Trophoblast cell (in vitro differentiated cells and primary cell): ENCODE results near the gene DLL3.

ENCODE experiments used
- DNase-seq, 2 donors: peaks; one replicate each; pipeline ENCODE4 v3.0.0-alpha.2; 2016
- H2AFZ ChIP-seq: 2 replicates; pipeline ENCODE4 v1.6.1; 2013; ENCODE audit warnings: low read length, moderate library complexity, mild to moderate bottlenecking; ENCODE audit not compliant: insufficient read depth, poor library complexity
- H2AK5ac ChIP-seq: 2 replicates; pipeline ENCODE4 v1.6.1; 2013; ENCODE audit warnings: mild to moderate bottlenecking, low read length
- H2BK120ac ChIP-seq: 2 replicates; pipeline ENCODE4 v1.6.1; 2013; ENCODE audit warnings: low read length, mild to moderate bottlenecking, moderate library complexity; ENCODE audit not compliant: insufficient read depth, poor library complexity
- H2BK12ac ChIP-seq: 2 replicates; pipeline ENCODE4 v1.6.1; 2013; ENCODE audit warnings: mild to moderate bottlenecking, low read length, moderate library complexity
- H2BK5ac ChIP-seq: 2 replicates; pipeline ENCODE4 v1.6.1; 2013; ENCODE audit warnings: low read length, low read depth, moderate library complexity, mild to moderate bottlenecking; ENCODE audit not compliant: poor library complexity
- H3K14ac ChIP-seq: 2 replicates; pipeline ENCODE4 v1.6.1; 2013; ENCODE audit warnings: mild to moderate bottlenecking, low read length
- H3K18ac ChIP-seq: 2 replicates; pipeline ENCODE4 v1.6.1; 2013; ENCODE audit warnings: mild to moderate bottlenecking, low read length
- H3K23ac ChIP-seq: 2 replicates; pipeline ENCODE4 v1.6.1; 2013; ENCODE audit warnings: low read length
- H3K27ac ChIP-seq: 2 replicates; pipeline ENCODE4 v1.5.1; 2013; ENCODE audit warnings: low read depth, mild to moderate bottlenecking, inconsistent platforms, low read length, moderate library complexity
- H3K27me3 ChIP-seq: 2 replicates; pipeline ENCODE4 v1.6.1; 2013; ENCODE audit warnings: inconsistent platforms, mild to moderate bottlenecking, low read length, moderate library complexity; ENCODE audit not compliant: insufficient read depth
- H3K36me3 ChIP-seq, 2 experiments: 1 replicate in 1 of 2; 2 replicates in 1 of 2; pipeline ENCODE4 v1.6.1; 2013; ENCODE audit warnings: low read length in 2 of 2, mild to moderate bottlenecking in 2 of 2, moderate library complexity in 1 of 2; ENCODE audit not compliant: insufficient read depth in 2 of 2, control insufficient read depth in 1 of 2
- H3K4ac ChIP-seq: 2 replicates; pipeline ENCODE4 v1.6.1; 2013; ENCODE audit warnings: low read depth, mild to moderate bottlenecking, low read length, moderate library complexity
- H3K4me1 ChIP-seq, 2 experiments: 1 replicate in 1 of 2; 2 replicates in 1 of 2; pipeline ENCODE4 v1.6.1; 2013; ENCODE audit warnings: low read length in 2 of 2, mild to moderate bottlenecking in 2 of 2, moderate library complexity in 1 of 2; ENCODE audit not compliant: insufficient read depth in 2 of 2, control insufficient read depth in 1 of 2
- H3K4me2 ChIP-seq: 2 replicates; pipeline ENCODE4 v1.6.1; 2013; ENCODE audit warnings: inconsistent platforms, mild to moderate bottlenecking, low read length, moderate library complexity
- H3K4me3 ChIP-seq: 2 replicates; pipeline ENCODE4 v1.5.1; 2013; ENCODE audit warnings: mild to moderate bottlenecking, low read depth, low read length, inconsistent platforms
- H3K79me1 ChIP-seq: one replicate; pipeline ENCODE4 v1.6.1; 2013; ENCODE audit warnings: low read length
- H3K79me2 ChIP-seq: 2 replicates; pipeline ENCODE4 v1.6.1; 2013; ENCODE audit warnings: low read length, mild to moderate bottlenecking; ENCODE audit not compliant: control insufficient read depth, insufficient read depth, poor library complexity
- H3K9ac ChIP-seq: 2 replicates; pipeline ENCODE4 v1.6.1; 2013; ENCODE audit warnings: mild to moderate bottlenecking, low read length
- H3K9me3 ChIP-seq: 2 replicates; pipeline ENCODE4 v1.6.1; 2013; ENCODE audit warnings: low read depth, mild to moderate bottlenecking, control low read depth, inconsistent platforms, low read length; ENCODE audit not compliant: insufficient read depth
- H4K12ac ChIP-seq: 2 replicates; pipeline ENCODE4 v1.6.1; 2013; ENCODE audit warnings: low read depth, mild to moderate bottlenecking, low read length, moderate library complexity
- H4K8ac ChIP-seq: 2 replicates; pipeline ENCODE4 v1.6.1; 2013; ENCODE audit warnings: low read depth, mild to moderate bottlenecking, low read length, moderate library complexity
- H4K91ac ChIP-seq: one replicate; pipeline ENCODE4 v1.6.1; 2013; ENCODE audit warnings: low read depth, mild to moderate bottlenecking, low read length, moderate library complexity
- WGBS: extraction: QIAGEN DNeasy Blood & Tissue Kit; methylation state at CpG from one replicate; pipeline ENCODE4 v1.1.7; 2013; ENCODE audit warnings: missing lambda C conversion rate; ENCODE audit not compliant: insufficient read length, insufficient coverage; ENCODE audit errors: extremely low coverage; 5-methylcytosine and 5-hydroxymethylcytosine counted together

The DLL3 gene

GRCh38 chr19:39470724-39471339 is 27.9 kb upstream of the DLL3 start:
- H3K27ac ChIP-seq = no peak overlapping the region

GRCh38 chr19:39471756-39472536 is 26.8 kb upstream of the DLL3 start:
- Histone ChIP-seq H3K79me2 (no peaks in the 10 kb centered on the region), H3K4me1 (no peaks in the 10 kb centered on the region)

More at GRCh38 chr19:39470724-39471339, 27.9 kb upstream of the DLL3 start:
- Histone ChIP-seq H2BK5ac (no peak overlapping the region), H3K4me2 (no peak overlapping the region), H4K12ac (no peak overlapping the region), H2AK5ac (no peak overlapping the region), H3K23ac (no peak overlapping the region), H3K4ac (no peak overlapping the region), H3K4me1 (no peaks in the 10 kb centered on the region), H2AFZ (no peak overlapping the region), H3K4me3 (no peak overlapping the region), H3K14ac (no peak overlapping the region), H3K18ac (no peak overlapping the region), H3K27me3 (no peaks in the 10 kb centered on the region), H3K79me1 (no peaks in the 10 kb centered on the region), H3K79me2 (no peaks in the 10 kb centered on the region), H2BK12ac (no peak overlapping the region), H4K91ac (no peak overlapping the region), H3K36me3 (peaks cover 94 to 95% of the 10 kb centered on the region in 2 experiments), H3K9me3 (no peaks in the 10 kb centered on the region), H3K9ac (no peak overlapping the region), H2BK120ac (no peak overlapping the region), H4K8ac (no peak overlapping the region)
- no peak for DNase-seq
- no CpG with 5 or more reads among the region's 7 CpGs for WGBS

GRCh38 chr19:39472746-39473442 is 25.9 kb upstream of the DLL3 start:
- no peak overlapping the region for H4K91ac ChIP-seq
- H3K18ac ChIP-seq = no peak overlapping the region
- H2AFZ ChIP-seq = no peak overlapping the region
- no CpG with 5 or more reads among the region's 32 CpGs for WGBS
- H2BK5ac ChIP-seq = no peak overlapping the region
- H3K27ac ChIP-seq = no peak overlapping the region
- H3K4me2 ChIP-seq = no peak overlapping the region
- H2BK12ac ChIP-seq = no peak overlapping the region
- H3K4me3 ChIP-seq = no peak overlapping the region
- no peak overlapping the region for H3K14ac ChIP-seq
- H3K4ac ChIP-seq = no peak overlapping the region
- no peak overlapping the region for H2BK120ac ChIP-seq
- DNase-seq = no peak
- no peak overlapping the region for H2AK5ac ChIP-seq
- H4K12ac ChIP-seq = peak overlapping the region; percentile 16
- H3K36me3 ChIP-seq = peaks cover 85 to 86% of the 10 kb centered on the region in 2 experiments
- no peaks in the 10 kb centered on the region for H3K79me2 ChIP-seq
- no peak overlapping the region for H3K9ac ChIP-seq
- H3K79me1 ChIP-seq = no peaks in the 10 kb centered on the region
- no peaks in the 10 kb centered on the region for H3K9me3 ChIP-seq
- H4K8ac ChIP-seq = no peak overlapping the region
- no peaks in the 10 kb centered on the region for H3K4me1 ChIP-seq
- H3K27me3 ChIP-seq = no peaks in the 10 kb centered on the region
- H3K23ac ChIP-seq = no peak overlapping the region

More at GRCh38 chr19:39471756-39472536, 26.8 kb upstream of the DLL3 start:
- no peak for DNase-seq
- Histone ChIP-seq H4K12ac (no peak overlapping the region), H3K36me3 (peaks cover 93 to 95% of the 10 kb centered on the region in 2 experiments), H2AK5ac (no peak overlapping the region), H3K4ac (no peak overlapping the region), H2AFZ (no peak overlapping the region), H3K18ac (no peak overlapping the region), H3K4me3 (no peak overlapping the region), H3K9ac (no peak overlapping the region), H3K27me3 (no peaks in the 10 kb centered on the region), H2BK12ac (no peak overlapping the region), H3K9me3 (no peaks in the 10 kb centered on the region), H2BK5ac (no peak overlapping the region), H4K8ac (no peak overlapping the region), H3K27ac (no peak overlapping the region), H2BK120ac (no peak overlapping the region), H4K91ac (no peak overlapping the region), H3K23ac (no peak overlapping the region), H3K79me1 (no peaks in the 10 kb centered on the region), H3K14ac (no peak overlapping the region), H3K4me2 (no peak overlapping the region)
- no CpG with 5 or more reads among the region's 8 CpGs for WGBS

GRCh38 chr19:39473443-39473960 is 25.2 kb upstream of the DLL3 start:
- Histone ChIP-seq H3K4me1 (no peaks in the 10 kb centered on the region), H2BK120ac (no peak overlapping the region), H3K9ac (no peak overlapping the region), H3K79me1 (no peaks in the 10 kb centered on the region), H3K4me2 (no peak overlapping the region), H2BK12ac (no peak overlapping the region), H3K27ac (no peak overlapping the region), H3K4me3 (no peak overlapping the region), H2BK5ac (no peak overlapping the region), H2AK5ac (no peak overlapping the region), H3K79me2 (no peaks in the 10 kb centered on the region), H3K23ac (no peak overlapping the region), H3K18ac (no peak overlapping the region), H3K9me3 (no peaks in the 10 kb centered on the region), H3K36me3 (peaks cover 80% of the 10 kb centered on the region in 2 experiments), H4K12ac (peak overlapping the region; percentile 16), H2AFZ (no peak overlapping the region), H3K14ac (no peak overlapping the region), H4K91ac (no peak overlapping the region), H3K27me3 (no peaks in the 10 kb centered on the region), H4K8ac (no peak overlapping the region), H3K4ac (no peak overlapping the region)
- no peak for DNase-seq
- WGBS = no CpG with 5 or more reads among the region's 11 CpGs
